ENCODE data around the gene SPIRE2. TPM values are rescaled to one million over a fixed set of nuclear protein-coding genes. Genes with fewer than 3 reads are reported as not detected.

SPIRE2 gene, protein sequence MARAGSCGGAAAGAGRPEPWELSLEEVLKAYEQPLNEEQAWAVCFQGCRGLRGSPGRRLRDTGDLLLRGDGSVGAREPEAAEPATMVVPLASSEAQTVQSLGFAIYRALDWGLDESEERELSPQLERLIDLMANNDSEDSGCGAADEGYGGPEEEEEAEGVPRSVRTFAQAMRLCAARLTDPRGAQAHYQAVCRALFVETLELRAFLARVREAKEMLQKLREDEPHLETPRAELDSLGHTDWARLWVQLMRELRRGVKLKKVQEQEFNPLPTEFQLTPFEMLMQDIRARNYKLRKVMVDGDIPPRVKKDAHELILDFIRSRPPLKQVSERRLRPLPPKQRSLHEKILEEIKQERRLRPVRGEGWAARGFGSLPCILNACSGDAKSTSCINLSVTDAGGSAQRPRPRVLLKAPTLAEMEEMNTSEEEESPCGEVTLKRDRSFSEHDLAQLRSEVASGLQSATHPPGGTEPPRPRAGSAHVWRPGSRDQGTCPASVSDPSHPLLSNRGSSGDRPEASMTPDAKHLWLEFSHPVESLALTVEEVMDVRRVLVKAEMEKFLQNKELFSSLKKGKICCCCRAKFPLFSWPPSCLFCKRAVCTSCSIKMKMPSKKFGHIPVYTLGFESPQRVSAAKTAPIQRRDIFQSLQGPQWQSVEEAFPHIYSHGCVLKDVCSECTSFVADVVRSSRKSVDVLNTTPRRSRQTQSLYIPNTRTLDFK
- 3.2 and 3.5 TPM in 2 replicates for total RNA-seq

DNA sequence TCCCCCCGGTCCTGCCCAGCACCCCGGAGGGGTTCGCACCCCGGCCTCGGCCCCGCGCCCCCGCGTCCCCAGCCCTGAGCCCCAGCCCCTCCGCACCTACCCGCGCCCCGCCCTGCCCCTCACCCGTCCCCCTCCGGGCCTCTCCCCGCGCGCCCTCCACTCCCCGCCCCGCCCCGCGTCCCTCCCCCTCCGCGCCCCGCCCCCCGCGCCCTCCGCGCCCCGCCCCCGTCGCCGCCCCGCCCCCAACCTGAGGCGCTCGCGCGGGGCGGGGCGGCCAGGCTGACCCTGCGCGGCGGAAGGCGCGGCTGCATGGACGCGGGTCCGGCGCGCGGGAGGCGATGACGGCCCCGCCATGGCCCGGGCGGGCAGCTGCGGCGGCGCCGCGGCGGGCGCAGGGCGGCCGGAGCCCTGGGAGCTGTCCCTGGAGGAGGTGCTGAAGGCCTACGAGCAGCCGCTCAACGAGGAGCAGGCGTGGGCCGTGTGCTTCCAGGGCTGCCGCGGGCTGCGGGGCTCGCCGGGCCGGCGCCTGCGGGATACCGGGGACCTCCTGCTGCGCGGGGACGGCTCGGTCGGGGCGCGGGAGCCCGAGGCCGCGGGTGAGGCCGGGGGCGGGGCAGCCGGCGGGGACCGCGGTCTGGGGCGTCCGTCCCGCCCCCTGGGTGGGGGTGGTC lies at the start of gene SPIRE2:
SPIRE2 (plus strand) TSS at position 277 of the 671 bp plus-strand sequence; CDS start at position 353, 76 bp downstream.

GRCh38 chr16:89873109-89873971 lies 45.1 kb downstream of the SPIRE2 start, which contains the start of gene TCF25:
Gene TCF25, plus strand, starts transcription at chr16:89873592. Its CDS starts 76 bp downstream, at chr16:89873668.

GRCh38 chr16:89918453-89919347 lies 90.4 kb downstream of the SPIRE2 start, which contains the start of gene MC1R:
Gene MC1R, plus strand, starts transcription at chr16:89918862. Its CDS starts 397 bp downstream, at chr16:89919259.

Other genes with a start within 250 kb of the SPIRE2 start
- 2.8 and 5.5 TPM in 2 replicates for gene DPEP1, start 214.8 kb upstream of the SPIRE2 start, total RNA-seq
- 74.3 and 82.3 TPM in 2 replicates for gene CHMP1A, start 170.8 kb upstream of the SPIRE2 start, total RNA-seq
- gene SPATA33, start 170.6 kb upstream of the SPIRE2 start, total RNA-seq, result 2.0 and 7.6 TPM in 2 replicates
- gene CDK10, start 141.8 kb upstream of the SPIRE2 start, total RNA-seq, result 41.0 and 45.5 TPM in 2 replicates
- gene SPATA2L, start 126.8 kb upstream of the SPIRE2 start, total RNA-seq, result 10.3 and 19.4 TPM in 2 replicates
- 7.8 and 12.0 TPM in 2 replicates for gene VPS9D1, start 107.6 kb upstream of the SPIRE2 start, total RNA-seq
- gene ZNF276, start 106.9 kb upstream of the SPIRE2 start, total RNA-seq, result 14.0 and 16.8 TPM in 2 replicates
- 2.3 and 2.8 TPM in 2 replicates for gene FANCA, start 11.8 kb upstream of the SPIRE2 start, total RNA-seq
- 164 and 191 TPM in 2 replicates for gene TCF25, start 45.1 kb downstream of the SPIRE2 start, total RNA-seq
- 3.6 and 5.4 TPM in 2 replicates for gene MC1R, start 90.4 kb downstream of the SPIRE2 start, total RNA-seq
- gene TUBB3, start 94.9 kb downstream of the SPIRE2 start, total RNA-seq, result 110 and 125 TPM in 2 replicates
- 73.5 and 85.8 TPM in 2 replicates for gene DEF8, start 120.3 kb downstream of the SPIRE2 start, total RNA-seq
- gene DBNDD1, start 191.0 kb downstream of the SPIRE2 start, total RNA-seq, result under 0.01 and 0.34 TPM in 2 replicates
- gene PRDM7, start 248.9 kb downstream of the SPIRE2 start, total RNA-seq, result not detected in 2 replicates

Data from pericardium fibroblast (primary cell).